NCI-H526 treated with DMSO at 0.1 percent for 48 hours (cell line): ENCODE data around the gene NDUFV1.
"Not testable (repeated sequence)": the region's sequence is repeated elsewhere in the genome, so short reads cannot be mapped to it uniquely, and the experiment has no call there.

Experiments
- DNase-seq: peaks from one replicate; lab custom pipeline; 2025; lab: John Stamatoyannopoulos, UW

Gene NDUFV1

GRCh38 chr11:67657300-67657699, 50.6 kb downstream of the NDUFV1 start:
- no peak for DNase-seq

GRCh38 chr11:67659651-67660165, 53.0 kb downstream of the NDUFV1 start:
- DNase-seq, result not testable (repeated sequence)

- not testable (repeated sequence) for DNase-seq
These were observed 54.0 kb downstream of the NDUFV1 start for GRCh38 chr11:67660752-67661151.
